PC-3 (cell line): ENCODE results near the gene LYZ. TPM values are rescaled to one million over a fixed set of nuclear protein-coding genes. Genes with fewer than 3 reads are reported as not detected.
"Not testable (repeated sequence)": the region's sequence is repeated elsewhere in the genome, so short reads cannot be mapped to it uniquely, and the experiment has no call there.

Experiments used
- ATAC-seq: fragments of 200-7000 bp; cut with Tn5 transposase; 2 replicates; pipeline ENCODE4 v1.9.1; 2020; ENCODE audit warnings: mild to moderate bottlenecking, moderate library complexity
- BruUV-seq: library from RNA; stranded (reverse); fragments of 400-500 nt; replicated peaks from 2 replicates; lab custom pipeline; 2021; lab: Mats Ljungman, UMichigan
- CTCF ChIA-PET: fragments of 300-600 bp; sonication (Branson Sonifier 250); formaldehyde crosslinking; loops from one replicate; lab custom pipeline; 2022; ENCODE audit warnings: antibody characterized with exemption; lab: Charles Lee
- POLR2A ChIA-PET: fragments of 300-600 bp; sonication (Branson Sonifier 250); formaldehyde crosslinking; loops from one replicate; lab custom pipeline; 2022; ENCODE audit warnings: antibody characterized with exemption; ENCODE audit not compliant: unreplicated experiment; lab: Charles Lee
- DNase-seq: peaks from one replicate; pipeline ENCODE4 v3.0.0-alpha.2; 2015
- H2AFZ ChIP-seq: fragments of 300-600 bp; sonication (generic); 2 replicates; pipeline ENCODE4 v1.6.0; 2016; ENCODE audit warnings: antibody characterized with exemption, low read length
- H3F3A ChIP-seq: fragments of 300-600 bp; sonication (generic); one replicate; pipeline ENCODE4 v1.6.0; 2017; ENCODE audit warnings: antibody characterized with exemption, low read length, control low read depth, mild to moderate bottlenecking; ENCODE audit not compliant: unreplicated experiment
- H3K27ac ChIP-seq: fragments of 300-600 bp; sonication (generic); 2 replicates; pipeline ENCODE4 v1.5.1; 2016; ENCODE audit warnings: mild to moderate bottlenecking, low read length
- H3K27me3 ChIP-seq: fragments of 300-600 bp; sonication (generic); 2 replicates; pipeline ENCODE4 v1.6.1; 2016; ENCODE audit warnings: low read length, mixed read lengths
- H3K36me3 ChIP-seq: fragments of 300-600 bp; sonication (generic); 2 replicates; pipeline ENCODE4 v1.6.1; 2016; ENCODE audit warnings: low read depth, mixed run types, low read length, mixed read lengths
- H3K4me1 ChIP-seq: fragments of 300-600 bp; sonication (generic); 2 replicates; pipeline ENCODE4 v1.5.1; 2016; ENCODE audit warnings: low read length; ENCODE audit not compliant: insufficient read depth
- H3K4me2 ChIP-seq: fragments of 300-600 bp; sonication (generic); 2 replicates; pipeline ENCODE4 v1.6.0; 2016; ENCODE audit warnings: low read length
- H3K4me3 ChIP-seq: fragments of 300-600 bp; sonication (generic); 2 replicates; pipeline ENCODE4 v1.5.1; 2016; ENCODE audit warnings: mild to moderate bottlenecking, low read length, mixed read lengths
- H3K79me2 ChIP-seq: fragments of 300-600 bp; sonication (generic); 2 replicates; pipeline ENCODE4 v1.6.1; 2017; ENCODE audit warnings: low read length, mixed read lengths
- H3K9ac ChIP-seq: fragments of 300-600 bp; sonication (generic); 2 replicates; pipeline ENCODE4 v1.6.0; 2016; ENCODE audit warnings: mild to moderate bottlenecking, low read length
- H3K9me2 ChIP-seq: fragments of 300-600 bp; sonication (generic); replicated peaks from 2 replicates; pipeline ENCODE4 v1.6.1; 2016; ENCODE audit warnings: mixed run types, low read length, mixed read lengths
- H3K9me3 ChIP-seq: fragments of 300-600 bp; sonication (generic); 2 replicates; pipeline ENCODE4 v1.6.1; 2016; ENCODE audit warnings: low read length, mixed read lengths
- H4K20me1 ChIP-seq: fragments of 300-600 bp; sonication (generic); 2 replicates; pipeline ENCODE4 v1.6.1; 2016; ENCODE audit warnings: low read length, mixed read lengths
- EZH2 ChIP-seq: fragments of 300-600 bp; sonication (generic); IDR thresholded peaks from one replicate; pipeline ENCODE4 v1.6.1; 2017; ENCODE audit warnings: antibody characterized with exemption, mild to moderate bottlenecking, low read length; ENCODE audit not compliant: unreplicated experiment
- EZH2phosphoT487 ChIP-seq: fragments of 300-600 bp; sonication (generic); IDR thresholded peaks from 2 replicates; pipeline ENCODE4 v1.6.1; 2018; ENCODE audit warnings: mild to moderate bottlenecking, antibody characterized with exemption, low read length, borderline replicate concordance
- intact Hi-C: fragments of 100-400 bp; cut with micrococcal nuclease; formaldehyde crosslinking; loops from 2 replicates; pipeline ENCODE4 v1.9.0; 2023
- total RNA-seq: library from RNA; depleted of rRNA; stranded (reverse); fragments of >200 nt; gene quantifications from 2 replicates; pipeline ENCODE4 v1.2.3, GENCODE V29; 2014
- TF ChIP-seq, protein P1 (sequence below): fragments of 300-600 bp; sonication (generic); conservative IDR thresholded peaks from 2 replicates; pipeline ENCODE4 v1.5.1; 2017; ENCODE audit warnings: antibody characterized with exemption, low read depth, mild to moderate bottlenecking, low read length

Gene LYZ
- total RNA-seq, 1 experiment from 2014 or later = not detected

GRCh38 chr12:69309461-69309860 is 38.7 kb upstream of the LYZ start:
- ATAC-seq = no peak

GRCh38 chr12:69313209-69313608 is 35.0 kb upstream of the LYZ start:
- no peak for DNase-seq
- Histone ChIP-seq H3K9me3 (no peaks in the 10 kb centered on the region), H3K4me3 (no peak overlapping the region), H3K4me2 (no peak overlapping the region), H3K79me2 (no peaks in the 10 kb centered on the region), H3K9me2 (no peaks in the 10 kb centered on the region), H3K4me1 (no peaks in the 10 kb centered on the region), H4K20me1 (no peaks in the 10 kb centered on the region), H3K27me3 (no peaks in the 10 kb centered on the region), H3K27ac (no peak overlapping the region), H2AFZ (no peak overlapping the region), H3K36me3 (no peaks in the 10 kb centered on the region), H3F3A (no peaks in the 10 kb centered on the region), H3K9ac (no peak overlapping the region)
- TF ChIP-seq, protein P1, sequence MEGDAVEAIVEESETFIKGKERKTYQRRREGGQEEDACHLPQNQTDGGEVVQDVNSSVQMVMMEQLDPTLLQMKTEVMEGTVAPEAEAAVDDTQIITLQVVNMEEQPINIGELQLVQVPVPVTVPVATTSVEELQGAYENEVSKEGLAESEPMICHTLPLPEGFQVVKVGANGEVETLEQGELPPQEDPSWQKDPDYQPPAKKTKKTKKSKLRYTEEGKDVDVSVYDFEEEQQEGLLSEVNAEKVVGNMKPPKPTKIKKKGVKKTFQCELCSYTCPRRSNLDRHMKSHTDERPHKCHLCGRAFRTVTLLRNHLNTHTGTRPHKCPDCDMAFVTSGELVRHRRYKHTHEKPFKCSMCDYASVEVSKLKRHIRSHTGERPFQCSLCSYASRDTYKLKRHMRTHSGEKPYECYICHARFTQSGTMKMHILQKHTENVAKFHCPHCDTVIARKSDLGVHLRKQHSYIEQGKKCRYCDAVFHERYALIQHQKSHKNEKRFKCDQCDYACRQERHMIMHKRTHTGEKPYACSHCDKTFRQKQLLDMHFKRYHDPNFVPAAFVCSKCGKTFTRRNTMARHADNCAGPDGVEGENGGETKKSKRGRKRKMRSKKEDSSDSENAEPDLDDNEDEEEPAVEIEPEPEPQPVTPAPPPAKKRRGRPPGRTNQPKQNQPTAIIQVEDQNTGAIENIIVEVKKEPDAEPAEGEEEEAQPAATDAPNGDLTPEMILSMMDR = no peak
- TF ChIP-seq EZH2phosphoT487 = no peak
- no peak for TF ChIP-seq EZH2
- no TSS peak for BruUV-seq
- intact Hi-C loops = no loop called here
- POLR2A ChIA-PET = no interaction called here
- ATAC-seq = no peak
- CTCF ChIA-PET = no interaction called here

More at GRCh38 chr12:69309461-69309860, 38.7 kb upstream of the LYZ start:
- Histone ChIP-seq H3K36me3 (no peaks in the 10 kb centered on the region), H4K20me1 (no peaks in the 10 kb centered on the region), H3K4me2 (no peak overlapping the region), H3K4me1 (no peaks in the 10 kb centered on the region), H3K9me3 (peaks cover 7% of the 10 kb centered on the region), H3K79me2 (no peaks in the 10 kb centered on the region), H3K9me2 (no peaks in the 10 kb centered on the region), H2AFZ (no peak overlapping the region), H3K4me3 (no peak overlapping the region), H3K27ac (no peak overlapping the region), H3K9ac (no peak overlapping the region), H3F3A (no peaks in the 10 kb centered on the region), H3K27me3 (no peaks in the 10 kb centered on the region)
- ChIA-PET POLR2A (no interaction called here), CTCF (no interaction called here)
- DNase-seq = no peak
- no peak for TF ChIP-seq EZH2phosphoT487
- TF ChIP-seq, protein P1 = no peak
- TF ChIP-seq EZH2 = no peak
- intact Hi-C loops = no loop called here
- no TSS peak for BruUV-seq

DNA sequence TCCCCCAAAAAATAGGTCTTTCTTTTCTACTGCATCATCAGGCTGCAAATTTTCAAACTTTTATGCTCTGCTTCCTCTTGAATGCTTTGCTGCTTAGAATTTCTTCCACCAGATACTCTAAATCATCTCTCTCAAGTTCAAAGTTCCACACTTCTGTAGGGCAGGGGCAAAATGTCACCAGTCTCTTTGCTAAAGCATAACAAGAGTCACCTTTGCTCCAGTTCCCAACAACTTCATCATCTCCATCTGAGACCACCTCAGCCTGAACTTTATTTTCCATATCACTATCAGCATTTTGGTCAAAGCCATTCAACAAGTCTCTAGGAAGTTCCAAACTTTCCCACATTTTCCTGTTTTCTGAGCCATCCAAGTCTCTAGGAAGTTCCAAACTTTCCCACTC is 31.4 kb upstream of the LYZ start:
- CTCF ChIA-PET, H3F3A ChIP-seq, H4K20me1 ChIP-seq, DNase-seq, H3K4me2 ChIP-seq, intact Hi-C loops, H3K27ac ChIP-seq, H3K27me3 ChIP-seq, ATAC-seq, H3K9me3 ChIP-seq, H3K9me2 ChIP-seq, H2AFZ ChIP-seq, H3K4me1 ChIP-seq, H3K79me2 ChIP-seq, H3K36me3 ChIP-seq, H3K4me3 ChIP-seq, BruUV-seq, H3K9ac ChIP-seq, POLR2A ChIA-PET: not testable (repeated sequence)

- H3K4me2 ChIP-seq, H3K4me1 ChIP-seq, H3K9me3 ChIP-seq, BruUV-seq, H3K36me3 ChIP-seq, H2AFZ ChIP-seq, intact Hi-C loops, POLR2A ChIA-PET, DNase-seq, H3K27me3 ChIP-seq, H3F3A ChIP-seq, ATAC-seq, H3K9me2 ChIP-seq, H4K20me1 ChIP-seq, H3K9ac ChIP-seq, CTCF ChIA-PET, H3K4me3 ChIP-seq, H3K79me2 ChIP-seq, H3K27ac ChIP-seq: not testable (repeated sequence)
These were observed 30.9 kb upstream of the LYZ start for GRCh38 chr12:69317233-69317632.
